GM19240 (cell line): ENCODE results near the gene MN1.

Experiments
- DNase-seq: peaks from one replicate; pipeline ENCODE4 v3.0.0; 2011; ENCODE audit warnings: low spot score; ENCODE audit not compliant: insufficient read length

Gene MN1

DNA sequence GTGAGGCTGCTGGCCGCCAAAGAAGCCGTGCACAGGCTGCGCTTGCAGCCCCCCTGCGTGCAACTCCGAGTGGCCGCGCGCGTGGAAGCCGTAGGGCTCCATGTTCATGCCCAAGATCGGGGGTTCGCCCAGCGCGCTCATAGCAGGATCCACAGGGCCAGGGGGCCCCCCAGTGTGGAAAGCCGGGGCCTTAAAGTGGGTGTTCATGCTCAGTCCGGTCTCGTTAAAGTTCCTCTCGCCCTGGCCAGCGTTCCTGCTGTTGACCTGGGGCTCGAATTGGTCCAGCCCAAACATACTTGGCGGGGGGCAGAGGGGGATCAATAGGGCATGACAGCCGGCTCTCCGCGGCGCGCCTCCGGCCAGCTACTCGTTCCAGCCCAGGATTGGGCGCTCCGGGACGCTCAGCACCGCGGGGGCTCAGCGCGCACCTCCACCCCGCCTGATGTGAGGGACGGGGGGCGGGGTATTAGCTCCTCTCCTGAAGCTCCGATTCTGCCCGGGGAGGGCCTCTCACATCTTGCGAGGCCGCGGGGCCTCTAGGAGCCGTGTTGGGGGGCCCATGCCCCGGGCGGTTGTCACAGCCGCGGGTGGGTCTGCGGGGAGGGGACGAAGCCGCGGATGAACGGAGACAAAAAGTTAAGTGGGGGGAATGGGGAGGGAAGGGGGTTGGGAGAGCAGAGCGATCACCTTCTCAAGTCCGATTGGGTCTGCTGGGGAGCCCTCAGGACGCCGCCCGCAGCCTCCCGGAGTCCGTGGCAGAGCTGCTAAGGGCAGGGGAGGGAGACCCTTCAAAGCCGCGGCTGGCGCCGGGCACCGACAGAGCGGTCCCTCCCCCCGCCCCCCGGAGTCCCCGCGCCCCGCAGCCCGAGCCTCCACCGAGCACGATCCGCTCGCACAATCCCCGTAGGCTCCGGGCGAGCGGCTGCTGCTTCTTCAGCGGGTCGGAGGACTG lies 1.0 kb downstream of the MN1 start:
- DNase-seq: no peak

DNA sequence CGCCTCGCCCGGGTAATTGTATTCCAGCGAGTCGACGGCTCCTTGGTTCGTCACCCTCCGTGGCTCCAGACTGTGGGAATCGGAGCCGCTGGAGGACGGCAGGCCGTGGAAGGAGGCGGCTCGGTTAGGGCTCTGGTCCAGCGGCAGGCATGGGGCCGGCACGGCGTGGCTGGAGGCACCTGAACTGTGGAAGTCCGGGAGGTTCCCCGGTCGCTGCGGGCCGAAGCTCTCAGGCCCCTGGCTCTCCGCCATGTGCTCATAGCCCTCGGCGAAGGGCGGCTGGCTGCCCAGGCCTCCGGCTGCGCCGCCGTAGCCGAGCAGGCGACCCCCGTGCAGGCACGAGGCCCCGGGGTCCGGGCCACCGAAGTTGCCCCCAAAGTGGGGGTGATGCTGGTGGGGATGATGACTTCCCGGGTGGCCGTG lies 1.7 kb downstream of the MN1 start:
- no peak for DNase-seq

DNA sequence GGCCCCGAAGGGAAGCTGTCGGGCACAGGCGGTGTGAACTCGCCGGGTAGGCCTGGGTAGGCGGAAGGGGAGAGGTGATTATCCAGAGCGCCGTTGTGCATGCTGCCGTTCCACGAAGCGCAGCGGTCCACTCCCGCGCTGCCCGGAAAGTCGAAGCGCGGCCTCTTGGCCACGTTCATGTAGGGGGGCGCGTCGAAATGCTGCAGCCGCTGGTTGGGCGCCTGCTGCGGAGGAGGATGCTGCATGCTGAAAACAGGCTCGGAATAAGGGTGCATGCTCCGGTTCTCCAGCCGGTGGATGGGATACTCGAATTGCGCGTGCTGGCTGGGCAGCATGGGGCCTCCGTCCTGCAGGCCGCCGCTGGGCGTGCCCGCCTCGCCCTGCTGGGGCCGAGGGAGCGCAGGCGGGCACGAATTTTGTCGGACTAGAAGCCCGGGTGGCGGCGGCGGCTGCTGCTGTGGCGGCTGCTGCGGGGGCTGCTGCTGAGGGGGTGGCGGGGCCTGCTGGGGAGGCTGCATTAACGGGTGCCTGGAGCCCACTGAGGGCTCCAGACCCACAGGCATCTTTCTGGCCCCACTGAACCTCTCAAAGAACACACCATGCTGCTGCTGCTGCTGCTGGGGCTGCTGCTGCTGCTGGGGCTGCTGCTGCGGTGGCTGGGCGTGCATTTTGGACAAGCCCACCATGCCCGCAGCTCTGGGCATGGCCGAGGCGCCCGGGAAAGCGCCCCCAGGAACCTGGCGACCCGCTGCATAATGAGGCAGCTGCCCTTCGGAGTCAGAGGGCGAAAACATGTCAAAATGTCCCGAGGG lies 2.3 kb downstream of the MN1 start:
- no peak for DNase-seq

DNA sequence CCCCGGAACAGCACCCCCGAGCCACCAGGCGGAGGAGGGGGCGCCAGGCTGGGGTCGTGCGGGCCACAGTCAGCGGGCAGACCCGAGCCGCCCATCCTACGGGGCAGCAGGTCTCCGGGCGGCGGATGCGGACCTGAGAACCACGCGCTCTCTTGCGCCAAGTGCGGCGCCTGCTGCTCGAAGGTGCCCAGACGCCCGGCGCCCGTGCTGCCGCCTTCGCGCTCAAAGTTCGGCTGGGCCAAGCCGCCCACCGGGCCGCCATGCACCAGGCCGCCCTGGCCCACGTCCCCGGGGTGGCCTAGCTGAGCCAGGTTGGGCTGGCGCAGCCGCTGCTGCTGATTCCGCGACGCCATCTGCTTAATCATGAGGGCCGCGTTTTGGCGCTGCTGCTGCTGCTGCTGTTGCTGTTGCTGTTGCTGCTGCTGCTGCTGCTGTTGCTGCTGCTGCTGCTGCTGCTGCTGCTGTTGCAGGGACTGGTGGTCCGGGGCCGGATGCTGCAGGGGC lies 3.0 kb downstream of the MN1 start:
- DNase-seq: no peak

DNA sequence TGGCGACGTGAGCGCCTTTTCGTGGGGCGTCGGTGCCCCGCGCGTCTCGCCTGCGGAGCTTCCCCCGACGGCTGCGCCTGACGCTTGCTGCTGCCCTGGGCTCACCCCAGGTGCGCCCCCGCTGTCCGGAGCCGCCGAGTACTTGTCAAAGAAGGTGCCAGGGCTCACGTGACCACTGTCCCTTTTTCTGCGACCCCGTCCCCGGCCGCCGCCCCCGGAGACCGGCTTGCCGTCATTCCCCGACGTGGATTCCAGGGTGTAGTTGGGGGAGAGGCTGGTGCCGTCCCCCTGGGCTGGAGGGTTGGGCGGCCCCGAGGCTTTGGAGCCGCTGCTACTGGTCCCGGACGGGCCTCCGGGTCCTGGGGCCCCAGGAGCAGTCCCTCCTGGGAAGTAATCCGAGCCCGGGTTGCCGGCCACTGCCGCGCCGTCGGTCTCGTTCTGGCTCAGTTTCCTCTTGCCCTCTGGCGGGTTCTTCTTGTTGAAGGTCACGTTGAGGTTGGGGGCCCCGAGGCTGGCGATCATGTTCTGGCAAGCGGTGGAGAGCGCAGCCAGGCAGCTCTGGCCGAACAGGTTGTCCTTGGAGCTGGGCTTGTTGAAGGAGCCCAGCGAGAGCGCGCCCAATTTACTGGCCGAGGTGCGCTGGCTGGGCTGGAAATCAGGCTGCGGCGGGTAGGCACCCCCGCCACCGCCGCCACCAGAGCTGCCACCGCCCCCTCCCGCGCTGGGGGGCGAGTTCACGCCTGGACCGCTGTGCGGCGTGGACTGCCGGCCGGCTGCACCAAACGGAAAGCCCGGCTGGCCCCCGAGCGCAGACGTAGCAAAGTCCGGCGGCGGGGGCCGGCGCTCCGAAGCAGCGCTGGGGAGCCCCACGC lies 3.8 kb downstream of the MN1 start:
- DNase-seq: no peak

DNA sequence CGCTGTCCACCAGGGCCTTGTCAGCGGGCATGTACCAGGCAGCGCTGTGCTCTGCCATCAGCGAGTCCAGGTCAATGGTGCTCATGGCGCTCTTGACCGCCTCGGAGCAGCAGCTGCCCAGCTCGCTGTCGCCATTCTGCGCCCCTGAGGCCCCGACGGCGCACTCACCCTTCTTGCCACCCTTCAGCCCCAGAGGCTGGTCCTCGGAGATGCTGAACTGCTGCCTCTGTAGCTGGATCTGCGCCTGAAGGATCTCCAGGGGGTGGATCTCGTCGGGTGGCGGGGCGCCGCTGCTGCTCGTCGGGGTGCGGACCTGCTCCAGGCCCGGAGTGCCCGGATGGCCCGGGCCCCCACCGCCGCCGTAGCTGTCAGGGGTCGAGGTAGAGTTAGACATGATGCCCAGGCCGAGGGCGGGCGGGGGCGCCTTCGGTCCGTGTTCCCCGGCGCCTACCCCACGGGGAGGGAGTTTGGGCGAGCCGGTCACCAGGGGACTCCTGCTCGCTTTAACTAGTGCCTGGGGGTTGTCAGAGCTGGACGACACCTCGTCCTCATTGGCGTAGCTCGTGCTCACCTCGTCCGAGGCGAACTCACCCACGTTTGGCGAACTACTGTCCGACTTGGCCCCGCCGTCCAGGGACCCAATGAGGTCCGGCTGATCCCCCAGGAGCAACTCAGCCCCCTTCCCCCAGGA lies 4.6 kb downstream of the MN1 start:
- DNase-seq: no peak

DNA sequence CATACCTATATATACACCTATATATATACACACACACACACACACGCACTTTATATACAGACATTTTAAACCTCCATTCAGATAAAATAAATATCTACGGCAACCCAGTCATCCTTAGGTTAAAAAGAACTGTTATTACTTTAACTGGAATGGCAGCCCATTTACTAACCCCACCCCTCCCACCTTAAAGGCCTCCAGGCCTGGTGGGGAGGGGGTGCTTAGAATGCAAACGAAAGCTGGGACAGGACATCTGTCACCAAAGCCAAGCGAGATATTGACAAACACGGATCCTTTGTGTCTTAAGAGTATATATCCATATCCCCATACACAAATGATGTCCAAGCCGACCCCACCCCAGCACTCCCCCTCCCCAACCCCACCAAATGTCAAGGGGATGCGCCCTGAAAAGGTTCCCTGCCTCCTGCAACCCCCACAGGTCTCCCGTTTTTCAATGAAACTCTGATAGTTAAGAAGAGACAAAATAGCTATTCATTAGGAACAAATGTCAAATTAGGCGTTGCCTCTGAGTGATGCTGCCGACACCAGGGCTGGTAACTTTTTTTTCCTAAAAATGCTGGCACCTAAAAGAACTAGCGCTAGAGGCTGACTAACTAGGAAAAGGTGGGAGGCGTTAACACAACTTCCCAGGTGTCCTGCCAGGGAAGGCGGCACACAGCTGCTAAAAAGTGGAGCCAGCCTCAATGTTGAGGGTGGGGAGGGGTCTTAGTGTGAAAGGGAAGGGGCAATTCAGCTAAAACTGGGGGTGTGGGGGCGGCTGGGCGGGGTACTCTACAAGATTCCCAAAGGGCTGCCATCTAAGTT lies 5.6 kb downstream of the MN1 start:
- no peak for DNase-seq

DNA sequence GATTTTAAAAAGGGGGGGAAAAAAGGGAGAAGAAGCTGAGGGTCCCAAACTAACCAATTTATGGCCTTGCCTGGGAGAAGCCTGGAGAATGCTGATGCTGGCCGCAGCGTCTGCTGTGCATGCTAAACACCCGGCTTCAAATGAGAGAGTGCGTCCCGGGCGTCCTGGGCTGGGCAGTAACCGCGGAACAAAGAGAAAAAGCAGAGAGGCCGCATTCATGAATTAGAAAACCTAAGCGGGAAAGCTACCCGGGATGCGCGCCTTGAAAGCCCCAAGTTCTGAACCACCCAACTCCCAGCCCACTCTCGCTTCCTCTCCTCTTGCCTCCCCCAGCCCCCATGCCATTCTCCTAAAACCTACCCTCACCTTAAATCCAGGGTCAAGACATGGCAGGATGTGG lies 6.5 kb downstream of the MN1 start:
- DNase-seq: no peak

DNA sequence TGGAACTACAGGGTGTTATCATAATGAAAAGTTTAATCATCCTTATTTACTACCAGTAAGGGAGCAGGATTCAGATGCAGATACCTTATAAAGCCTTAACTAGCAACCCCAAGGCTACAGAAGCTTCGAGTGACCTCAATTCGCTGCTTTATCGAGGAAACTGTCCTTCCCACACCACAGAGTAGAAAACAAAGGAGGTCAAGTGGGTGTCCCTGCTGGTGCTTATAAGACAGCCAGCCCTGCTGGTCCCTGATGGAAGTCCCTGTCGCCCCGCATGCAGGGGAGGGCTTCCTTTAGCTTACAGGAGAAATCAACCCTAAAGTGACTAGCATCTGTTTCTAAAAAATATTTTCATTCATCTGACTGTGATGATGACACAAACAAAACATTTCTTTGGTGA lies 7.3 kb downstream of the MN1 start:
- no peak for DNase-seq

DNA sequence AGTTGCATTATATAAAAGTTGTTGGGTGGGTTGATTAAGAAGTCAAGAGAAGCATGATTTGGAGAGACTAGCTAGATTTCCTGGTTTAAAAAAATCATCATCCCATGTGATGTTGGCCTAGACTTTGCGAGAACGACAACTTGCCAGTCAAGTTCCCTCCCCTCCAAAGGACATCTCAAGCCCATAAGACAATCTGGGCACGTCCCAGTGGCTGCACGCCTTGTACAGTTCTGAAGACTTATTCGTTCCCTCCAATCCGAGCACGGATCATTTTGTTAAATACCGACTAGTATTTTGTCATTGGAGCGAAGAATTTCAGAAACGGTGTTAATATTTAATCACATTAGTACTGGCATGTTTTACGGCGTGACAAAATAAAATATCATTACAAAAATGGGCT lies 8.0 kb downstream of the MN1 start:
- no peak for DNase-seq

DNA sequence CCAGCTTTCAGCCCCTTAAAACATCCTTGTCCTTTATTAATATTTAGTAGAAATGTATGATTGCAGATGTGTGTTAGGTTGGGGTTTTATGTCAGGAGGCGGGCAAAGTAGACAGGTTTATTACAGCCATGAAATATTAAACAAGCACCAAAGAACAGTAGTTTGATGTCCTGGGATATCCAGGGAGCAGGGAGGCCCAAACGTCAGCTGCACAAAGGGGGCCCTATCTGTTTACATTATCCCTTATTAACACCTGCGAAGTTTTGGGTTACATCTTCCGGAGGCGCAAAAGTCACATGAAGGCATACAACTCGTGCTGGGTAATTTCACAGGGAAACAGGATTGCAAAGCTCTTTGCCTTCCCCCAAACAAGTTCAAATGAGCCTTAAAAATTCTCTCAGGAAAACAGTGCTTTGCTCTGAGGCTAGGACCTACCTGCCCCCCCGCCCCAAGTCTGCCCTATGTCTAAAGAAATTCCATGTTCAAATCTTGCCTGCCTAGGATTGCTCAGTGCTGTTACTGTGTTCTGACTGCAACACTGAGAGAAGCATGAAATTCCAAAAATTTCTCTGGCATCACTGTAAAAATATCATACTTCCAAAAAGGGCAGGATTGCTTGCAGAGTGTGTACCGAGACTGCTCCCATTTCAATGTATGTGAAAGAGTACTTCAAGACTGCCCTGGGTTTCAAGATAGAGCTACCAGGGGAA lies 8.9 kb downstream of the MN1 start:
- no peak for DNase-seq

DNA sequence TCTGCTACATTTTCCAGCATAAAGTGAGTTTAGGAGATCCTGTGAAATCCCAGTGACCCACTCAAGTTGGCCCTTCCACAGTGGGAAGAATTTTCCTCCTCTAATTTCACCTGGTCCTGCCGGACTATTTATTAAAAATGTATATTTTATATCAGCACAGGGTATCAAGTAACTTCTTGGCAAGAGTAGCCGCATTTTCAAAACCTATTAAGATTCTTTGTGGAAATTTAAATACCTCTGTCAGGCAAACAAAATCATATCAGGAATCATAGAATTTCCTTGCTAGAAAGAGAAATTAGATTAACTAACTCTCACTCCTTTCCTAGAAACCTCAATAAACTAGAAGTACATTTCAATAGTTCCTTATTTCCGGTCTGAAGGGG lies 9.7 kb downstream of the MN1 start:
- no peak for DNase-seq

DNA sequence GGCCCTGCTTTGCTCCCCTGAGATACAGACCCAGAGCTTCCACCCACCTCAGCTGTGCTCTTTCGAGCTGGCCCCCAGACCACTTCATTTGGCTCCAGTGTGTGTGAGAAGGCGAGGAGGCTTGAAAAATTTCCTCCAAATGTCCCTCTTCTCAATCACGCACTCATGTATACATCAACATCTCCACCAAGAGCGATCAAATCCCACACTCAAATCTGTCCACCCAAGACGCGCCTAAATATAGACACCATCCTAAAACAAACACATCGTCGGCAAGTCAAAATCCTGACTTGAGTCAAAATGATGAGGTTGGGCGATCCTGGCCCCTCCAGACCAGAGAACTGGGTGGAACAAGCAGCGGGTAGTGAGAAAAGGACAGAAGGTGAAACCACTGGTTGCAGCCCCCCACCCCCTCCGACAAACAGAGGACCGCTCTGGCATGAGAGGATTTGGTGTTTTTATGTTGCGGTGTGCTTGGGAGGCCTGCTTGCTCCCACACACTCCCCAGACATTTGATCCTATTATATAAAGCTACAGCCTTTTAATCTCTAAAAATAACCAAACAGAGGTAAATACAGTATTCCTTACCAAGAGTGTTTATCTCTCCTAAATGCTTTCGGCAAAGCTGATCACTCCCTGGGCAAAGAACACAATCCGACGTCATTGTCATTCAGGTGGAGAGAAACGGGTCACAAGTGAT lies 10.2 kb downstream of the MN1 start:
- DNase-seq: no peak

DNA sequence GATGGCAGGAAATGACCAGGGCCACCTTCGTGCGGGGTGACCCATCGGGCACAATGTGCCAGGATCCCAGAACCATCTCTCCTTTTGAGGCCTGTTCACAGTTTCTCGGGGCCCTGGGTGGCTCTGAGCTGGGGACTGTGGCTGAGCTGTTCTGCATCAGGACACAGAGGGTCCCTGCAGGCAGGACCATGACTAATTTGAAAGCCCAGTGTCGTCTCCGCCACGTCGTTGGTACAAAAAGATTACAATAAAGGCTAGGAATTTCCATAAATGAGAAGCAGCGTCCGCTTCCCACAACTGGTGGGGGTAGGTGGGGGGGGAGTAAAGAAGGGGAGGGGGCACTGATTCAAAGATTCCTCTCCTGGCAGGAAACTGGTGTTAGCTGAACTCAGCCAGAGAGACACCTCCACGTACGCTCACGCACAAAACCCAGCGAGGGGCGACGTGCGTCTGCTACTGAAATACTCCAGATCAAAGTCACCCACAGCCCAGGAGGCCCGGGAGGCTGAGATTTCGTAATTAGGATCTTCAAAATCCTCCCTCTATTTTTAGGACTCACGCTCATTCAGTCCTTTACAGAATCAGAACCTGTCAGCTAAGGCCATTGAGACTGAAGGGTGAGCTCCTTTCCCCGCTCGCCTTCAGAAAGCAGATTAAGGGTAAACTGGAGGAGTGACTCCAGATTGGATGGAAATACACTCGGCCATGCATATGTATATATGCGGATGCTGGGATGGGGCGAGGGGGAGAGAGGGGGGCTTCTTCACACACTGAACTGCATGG lies 11.0 kb downstream of the MN1 start:
- DNase-seq: no peak

DNA sequence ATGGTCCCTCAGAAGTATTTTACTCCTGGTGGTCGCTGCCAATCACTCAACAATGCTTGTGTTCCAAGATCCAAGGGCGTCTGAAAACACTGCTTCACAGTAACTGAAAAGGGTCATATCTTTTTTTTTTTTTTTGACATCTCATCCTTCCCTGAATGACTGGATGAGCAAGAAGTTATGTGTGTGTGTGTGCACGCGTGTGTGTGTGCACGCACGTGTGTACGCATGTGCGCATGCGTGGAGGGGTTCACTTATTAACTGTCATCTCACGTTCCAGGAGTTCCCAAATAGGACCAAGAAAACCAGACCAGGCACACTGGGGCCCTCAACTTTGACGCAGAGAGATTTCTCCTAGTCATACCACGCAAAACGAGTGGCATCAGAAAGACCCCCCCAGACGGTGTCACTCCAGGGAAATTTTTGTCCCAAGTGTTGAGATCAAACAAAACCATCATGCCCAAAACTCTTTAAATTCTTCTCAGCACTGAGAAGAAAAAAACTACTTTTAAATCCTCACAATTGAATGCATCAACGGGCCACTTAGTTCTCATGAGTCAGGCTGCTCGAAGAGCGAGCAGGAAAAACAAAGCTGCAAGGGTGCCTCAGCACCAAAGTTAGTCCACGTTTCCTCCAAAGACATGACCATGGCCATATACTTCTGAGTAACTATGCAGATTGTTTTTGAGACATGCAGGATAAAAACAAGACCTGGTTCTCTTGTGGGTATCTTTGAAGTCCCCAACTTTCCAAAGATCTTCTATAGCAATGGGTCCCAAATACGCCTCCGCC lies 12.9 kb downstream of the MN1 start:
- DNase-seq: no peak

DNA sequence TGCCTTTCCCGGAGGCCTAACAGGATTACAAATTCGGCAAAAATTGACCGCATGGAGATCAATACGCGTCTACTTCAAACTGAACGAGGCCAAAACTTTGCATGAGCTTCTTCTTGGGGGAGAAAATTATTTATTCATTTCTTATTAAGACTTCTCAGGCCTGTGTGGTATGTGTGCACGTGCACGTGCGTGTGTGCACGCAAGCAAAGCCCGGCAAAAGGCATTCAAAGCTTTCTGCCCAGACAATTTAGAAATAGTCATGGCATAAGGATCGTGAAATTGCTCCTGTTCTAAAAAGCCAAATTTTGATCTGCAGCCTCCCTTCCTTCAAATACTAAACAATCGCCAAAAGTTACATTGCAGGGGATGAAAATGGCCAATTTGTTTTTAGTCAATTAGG lies 14.6 kb downstream of the MN1 start:
- DNase-seq: no peak

DNA sequence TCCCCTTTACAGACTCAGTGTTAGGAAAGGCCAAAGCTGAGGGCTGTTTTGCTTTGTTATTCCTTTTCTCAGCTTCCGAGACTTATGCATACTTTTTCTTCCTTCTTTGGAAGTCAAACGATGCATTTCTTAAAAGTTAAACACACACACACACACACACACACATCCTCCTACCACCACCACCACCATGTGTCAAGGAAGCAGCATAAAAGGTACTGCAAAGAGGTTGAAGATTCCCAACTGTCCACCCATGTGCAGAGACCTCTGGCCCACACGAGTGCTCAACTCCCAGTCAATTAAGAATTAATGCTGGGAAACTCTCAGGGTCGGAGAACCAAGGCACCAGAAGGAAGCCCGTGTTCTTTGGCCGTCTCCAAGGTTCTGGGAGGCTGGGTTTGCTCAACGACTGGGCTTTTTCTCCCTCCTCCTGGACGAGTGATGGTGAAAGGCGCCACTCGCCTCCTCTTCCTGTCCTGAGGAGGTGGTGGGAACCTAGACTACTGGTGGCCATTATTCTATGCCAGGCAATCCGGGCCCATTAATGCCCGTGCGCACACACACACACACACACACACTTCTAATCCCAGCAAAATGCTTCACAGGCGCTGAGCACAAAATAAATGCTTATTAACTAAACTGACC lies 15.1 kb downstream of the MN1 start:
- no peak for DNase-seq
